ENCODE results near the gene HOXD12.

HOXD12 gene

GRCh38 chr2:176066645-176067588 is 32.7 kb upstream of the HOXD12 start:
- Histone ChIP-seq H3K27ac (ENCODE audit: low read depth, low read length, poor library complexity, severe bottlenecking) (no peak overlapping the region), H4K20me1 (ENCODE audit: insufficient read depth, low read length) (no peaks in the 10 kb centered on the region), H3K9me2 (ENCODE audit: low read depth, low read length) (no peaks in the 10 kb centered on the region), H3K79me2 (ENCODE audit: insufficient read depth, low read length) (no peaks in the 10 kb centered on the region), H3K4me3 (ENCODE audit: low read depth, low read length, poor library complexity, severe bottlenecking) (no peak overlapping the region), H3K27me3 (ENCODE audit: insufficient read depth, low read length) (no peaks in the 10 kb centered on the region), H3K4me1 (ENCODE audit: insufficient read depth, low read length, severe bottlenecking) (no peaks in the 10 kb centered on the region), H3K4me2 (ENCODE audit: low read length) (no peak overlapping the region), H3K9me3 (ENCODE audit: low read length) (no peaks in the 10 kb centered on the region), H3K36me3 (ENCODE audit: insufficient read depth, low read length) (no peaks in the 10 kb centered on the region), H3K9ac (ENCODE audit: low read length) (no peak overlapping the region), H3F3A (ENCODE audit: insufficient read depth, low read length) (no peaks in the 10 kb centered on the region), H2AFZ (ENCODE audit: low read length) (no peak overlapping the region)
- TF ChIP-seq CTCF (IDR thresholded peaks at IDR 0.05; ENCODE audit: low read length): no peak
- TF ChIP-seq EZH2 (IDR thresholded peaks at IDR 0.05; ENCODE audit: borderline replicate concordance, low read length): no peak

- H3K27me3 ChIP-seq (ENCODE audit: insufficient read depth, low read length): no peaks in the 10 kb centered on the region
- H3F3A ChIP-seq (ENCODE audit: insufficient read depth, low read length): no peaks in the 10 kb centered on the region
- no peak overlapping the region for H2AFZ ChIP-seq (ENCODE audit: low read length)
- no peaks in the 10 kb centered on the region for H3K9me3 ChIP-seq (ENCODE audit: low read length)
- no peak overlapping the region for H3K9ac ChIP-seq (ENCODE audit: low read length)
- H3K4me1 ChIP-seq (ENCODE audit: insufficient read depth, low read length, severe bottlenecking): no peaks in the 10 kb centered on the region
- TF ChIP-seq CTCF (IDR thresholded peaks at IDR 0.05; ENCODE audit: low read length) (no peak), EZH2 (IDR thresholded peaks at IDR 0.05; ENCODE audit: borderline replicate concordance, low read length) (no peak)
- H3K9me2 ChIP-seq (ENCODE audit: low read depth, low read length): no peaks in the 10 kb centered on the region
- no peaks in the 10 kb centered on the region for H4K20me1 ChIP-seq (ENCODE audit: insufficient read depth, low read length)
- H3K79me2 ChIP-seq (ENCODE audit: insufficient read depth, low read length): no peaks in the 10 kb centered on the region
- H3K36me3 ChIP-seq (ENCODE audit: insufficient read depth, low read length): no peaks in the 10 kb centered on the region
- H3K4me3 ChIP-seq (ENCODE audit: low read depth, low read length, poor library complexity, severe bottlenecking): no peak overlapping the region
- H3K4me2 ChIP-seq (ENCODE audit: low read length): no peak overlapping the region
- H3K27ac ChIP-seq (ENCODE audit: low read depth, low read length, poor library complexity, severe bottlenecking): no peak overlapping the region
Measured at GRCh38 chr2:176067589-176068418, 31.8 kb upstream of the HOXD12 start.

- Histone ChIP-seq H3K9me3 (ENCODE audit: low read length) (no peaks in the 10 kb centered on the region), H3K79me2 (ENCODE audit: insufficient read depth, low read length) (no peaks in the 10 kb centered on the region), H3K27me3 (ENCODE audit: insufficient read depth, low read length) (no peaks in the 10 kb centered on the region), H4K20me1 (ENCODE audit: insufficient read depth, low read length) (no peaks in the 10 kb centered on the region), H3K9ac (ENCODE audit: low read length) (no peak overlapping the region), H3K4me3 (ENCODE audit: low read depth, low read length, poor library complexity, severe bottlenecking) (no peak overlapping the region), H3K27ac (ENCODE audit: low read depth, low read length, poor library complexity, severe bottlenecking) (no peak overlapping the region), H3K9me2 (ENCODE audit: low read depth, low read length) (no peaks in the 10 kb centered on the region), H2AFZ (ENCODE audit: low read length) (no peak overlapping the region), H3K4me2 (ENCODE audit: low read length) (no peak overlapping the region), H3K36me3 (ENCODE audit: insufficient read depth, low read length) (no peaks in the 10 kb centered on the region), H3F3A (ENCODE audit: insufficient read depth, low read length) (no peaks in the 10 kb centered on the region), H3K4me1 (ENCODE audit: insufficient read depth, low read length, severe bottlenecking) (no peaks in the 10 kb centered on the region)
- TF ChIP-seq EZH2 (IDR thresholded peaks at IDR 0.05; ENCODE audit: borderline replicate concordance, low read length) (no peak), CTCF (IDR thresholded peaks at IDR 0.05; ENCODE audit: low read length) (no peak)
Measured at GRCh38 chr2:176068419-176068832, 31.2 kb upstream of the HOXD12 start.
